IgD-negative memory B cell (primary cell): Measurements from ENCODE around the gene CLEC7A. TPM values are rescaled to one million over a fixed set of nuclear protein-coding genes. Genes with fewer than 3 reads are reported as not detected.

Experiments
- polyA plus RNA-seq: library from polyadenylated mRNA; unstranded; fragments of 300-500 nt; fragmentation: Illumina TruSeq; gene quantifications from one replicate; pipeline ENCODE4 v1.2.3, GENCODE V29; 2021

CLEC7A gene
- polyA plus RNA-seq, 1 donor from 2014 or later: 1.9 TPM

Other genes starting within 250 kb of the CLEC7A start
- not detected for gene KLRF2, start 248.7 kb downstream of the CLEC7A start, polyA plus RNA-seq
- not detected for gene CLEC2A, start 197.8 kb downstream of the CLEC7A start, polyA plus RNA-seq
- gene CLEC12A, start 158.8 kb downstream of the CLEC7A start, polyA plus RNA-seq: 0.55 TPM
- gene CLEC1B, start 131.1 kb downstream of the CLEC7A start, polyA plus RNA-seq: not detected
- gene CLEC12B, start 119.6 kb downstream of the CLEC7A start, polyA plus RNA-seq: not detected
- not detected for gene CLEC9A, start 99.5 kb downstream of the CLEC7A start, polyA plus RNA-seq
- gene CLEC1A, start 31.2 kb downstream of the CLEC7A start, polyA plus RNA-seq: not detected
- gene OLR1, start 41.9 kb upstream of the CLEC7A start, polyA plus RNA-seq: not detected
- not detected for gene TMEM52B, start 48.8 kb upstream of the CLEC7A start, polyA plus RNA-seq
- 0.68 TPM for gene GABARAPL1, start 82.7 kb upstream of the CLEC7A start, polyA plus RNA-seq
- gene KLRD1, start 177.7 kb upstream of the CLEC7A start, polyA plus RNA-seq: 13.1 TPM